Pancreas (tissue), 10 donors: ENCODE data around the gene ARHGEF16. TPM values are rescaled to one million over a fixed set of nuclear protein-coding genes. Genes with fewer than 3 reads are reported as not detected.

Source experiments
- ATAC-seq, 4 donors: fragments of 200-7000 bp; cut with Tn5 transposase; one replicate each; pipeline versions ENCODE4 v1.8.0 to v1.9.1; 2020; ENCODE audit warnings: mild to moderate bottlenecking in 4 of 4, moderate library complexity in 4 of 4
- DNase-seq, 6 donors: peaks; one replicate each; pipeline ENCODE4 v3.0.0-alpha.2; 2020
- FAIRE-seq: peaks from 2 replicates; lab custom pipeline; 2012; peaks lifted over from hg19 to GRCh38; lab: Jason Lieb, UNC
- H3K27ac ChIP-seq, 4 donors: fragments of 200-600 bp; sonication (generic); 1 replicate in 3 of 4; 2 replicates in 1 of 4; pipeline versions ENCODE4 v1.5.0 to v1.8.0; 2020
- H3K27me3 ChIP-seq, 4 donors: fragments of 200-600 bp; one replicate each; pipeline ENCODE4 v1.8.0; 2021
- H3K36me3 ChIP-seq, 3 donors: fragments of 200-600 bp; sonication (generic) in 1 of 3; one replicate each; pipeline versions ENCODE4 v1.5.0 to v1.8.0; 2020 to 2021
- H3K4me1 ChIP-seq, 3 donors: fragments of 200-600 bp; one replicate each; pipeline ENCODE4 v1.8.0; 2021
- H3K4me3 ChIP-seq, 4 donors: fragments of 200-600 bp; sonication (generic) in 2 of 4; one replicate each; pipeline versions ENCODE4 v1.5.0 to v1.8.0; 2020 to 2021
- H3K9me3 ChIP-seq, 4 donors: fragments of 200-600 bp; one replicate each; pipeline ENCODE4 v1.8.0; 2021
- CTCF ChIP-seq, 4 donors: fragments of 200-600 bp; sonication (generic) in 3 of 4; IDR thresholded peaks; one replicate each; pipeline versions ENCODE4 v1.5.0 to v1.8.0; 2021; ENCODE audit warnings: antibody characterized with exemption in 4 of 4
- WGBS, 2 donors: extraction: QIAGEN DNeasy Blood & Tissue Kit; methylation state at CpG; one replicate each; pipeline ENCODE4 v1.1.7; 2013; 5-methylcytosine and 5-hydroxymethylcytosine counted together
- intact Hi-C, 3 donors: fragments of 100-400 bp; cut with DNase I; formaldehyde crosslinking; loops; one replicate each; pipeline versions ENCODE4 v1.11.1 to v1.14.2; 2022
- polyA plus RNA-seq, 2 donors: library from polyadenylated mRNA; stranded (reverse); fragments of 200-250 nt; gene quantifications; one replicate each; pipeline ENCODE4 v1.2.3, GENCODE V29; 2013
- total RNA-seq, 6 donors: library from RNA; stranded (reverse); fragmentation: NEBNext Ultra II Directional in 4 of 6; extraction: Animal tissue kit (Norgen Biotek cat#: 25700) in 4 of 6; gene quantifications; one replicate each; pipeline versions ENCODE4 v1.2.1 to v1.2.4, GENCODE V29; 2021 to 2023
- donor health status: healthy with polysubstance abuse.
- donor health status: DM: no; HTN: no; CAD: no; lungs with moderate emphysema.
- donor health status: DM: no; HTN: no; CAD: no.
- donor health status: control.
- donor health status: control.
- donor health status: Bipolar disorder and iron deficiency.
- donor health status: DM: yes; HTN: yes; CAD: no.
- donor health status: DM: no; HTN: no; CAD: no.
- donor health status: DM: no; HTN: no; CAD: no.
- donor health status: DM: yes; HTN: yes; CAD: no.

The ARHGEF16 gene
- total and polyA plus RNA-seq, 8 donors: 8.2 to 26.4 (median 9.8) TPM

DNA sequence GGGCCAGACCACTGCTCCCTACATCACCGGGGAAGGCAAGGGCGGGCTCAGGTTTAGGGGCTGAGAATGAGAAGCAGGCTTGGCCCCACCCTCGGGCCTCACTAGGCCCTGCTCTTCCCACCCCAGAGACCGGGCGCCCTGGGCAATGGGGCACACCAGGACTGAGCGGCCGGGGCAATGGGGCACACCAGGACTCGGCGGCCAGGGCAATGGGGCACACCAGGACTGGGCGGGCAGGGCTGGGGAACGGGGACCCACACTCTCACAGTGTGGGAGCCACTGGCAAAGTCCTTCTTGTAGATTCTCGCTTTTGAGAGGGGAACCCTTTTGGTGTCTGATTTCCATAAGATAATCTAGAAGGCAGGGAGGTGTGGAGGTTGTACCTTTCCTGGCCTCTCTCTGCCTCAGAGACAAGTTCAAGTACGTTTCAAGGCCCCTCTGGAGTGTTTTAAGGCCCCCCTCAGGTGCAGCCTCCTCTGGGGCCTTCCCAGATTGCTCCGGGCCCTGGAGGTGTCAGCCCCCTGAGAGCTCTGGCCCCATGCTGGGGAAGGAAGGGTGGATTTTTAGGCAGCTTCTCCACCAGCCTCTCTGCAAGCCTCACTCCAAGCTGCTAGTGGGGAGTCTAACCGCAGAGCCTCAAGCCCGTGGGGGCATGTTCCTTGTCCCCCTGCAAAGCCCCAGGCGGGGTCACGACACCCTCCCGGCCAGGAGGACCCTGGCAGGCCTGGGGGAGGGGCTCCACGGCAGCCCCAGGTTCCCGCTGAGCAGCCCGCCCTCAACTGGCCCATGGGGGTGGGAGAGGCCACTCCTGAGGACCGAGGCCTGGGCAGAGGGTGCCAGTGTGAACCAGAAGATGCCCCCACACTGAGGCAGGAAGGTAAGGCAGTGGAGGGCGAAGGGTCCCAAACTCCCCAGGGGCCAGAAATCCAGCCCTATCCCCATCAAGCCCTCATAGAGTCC lies 66.2 kb downstream of the ARHGEF16 start:
- Histone ChIP-seq H3K9me3 (no peaks in the 10 kb centered on the region), H3K4me1 (no peaks in the 10 kb centered on the region), H3K36me3 (no peaks in the 10 kb centered on the region), H3K27ac (no peak overlapping the region), H3K4me3 (no peak overlapping the region), H3K27me3 (no peaks in the 10 kb centered on the region)
- FAIRE-seq (no peak), DNase-seq (no peak), ATAC-seq (no peak)
- intact Hi-C loops: no loop called here
- WGBS, 2 donors: 81 to 87% methylated on average over 23 to 24 of the region's 24 CpGs
- no peak for TF ChIP-seq CTCF (IDR thresholded peaks at IDR 0.05)

GRCh38 chr1:3521426-3521825 lies 67.0 kb downstream of the ARHGEF16 start:
- ATAC-seq (no peak), FAIRE-seq (no peak), DNase-seq (no peak)
- no peak for TF ChIP-seq CTCF (IDR thresholded peaks at IDR 0.05)
- 85 to 93% methylated on average over 16 of the region's 16 CpGs for WGBS, 2 donors
- Histone ChIP-seq H3K36me3 (no peaks in the 10 kb centered on the region), H3K4me3 (no peak overlapping the region), H3K27ac (no peak overlapping the region), H3K27me3 (no peaks in the 10 kb centered on the region), H3K4me1 (no peaks in the 10 kb centered on the region), H3K9me3 (no peaks in the 10 kb centered on the region)
- intact Hi-C loops: no loop called here

DNA sequence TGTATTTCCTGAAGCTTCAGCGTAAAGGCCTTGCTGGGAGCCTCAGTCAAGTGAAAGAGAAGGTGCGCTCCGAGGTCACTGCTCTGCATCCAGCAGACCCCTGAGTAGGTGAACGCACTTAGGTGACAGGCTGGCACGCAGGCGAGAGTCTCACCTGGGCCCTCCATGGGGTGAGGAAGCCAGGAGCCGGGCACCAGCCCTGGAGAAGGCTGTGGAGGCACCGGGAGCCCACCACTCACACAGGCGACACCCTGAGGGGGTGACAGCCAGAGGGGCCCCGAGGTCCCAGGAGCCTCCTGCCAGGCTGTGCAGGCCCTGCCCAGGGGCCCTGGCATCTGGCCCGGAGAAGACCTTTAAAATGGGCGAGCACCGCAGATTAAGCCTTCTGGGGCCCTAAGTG lies 67.6 kb downstream of the ARHGEF16 start:
- no peaks in the 10 kb centered on the region for H3K4me1 ChIP-seq
- no peaks in the 10 kb centered on the region for H3K27me3 ChIP-seq
- 89 to 93% methylated on average over 13 of the region's 13 CpGs for WGBS, 2 donors
- no peak for TF ChIP-seq CTCF (IDR thresholded peaks at IDR 0.05)
- DNase-seq (no peak), FAIRE-seq (no peak), ATAC-seq (no peak)
- intact Hi-C loops: no loop called here
- H3K27ac ChIP-seq: no peak overlapping the region
- H3K4me3 ChIP-seq: no peak overlapping the region
- H3K9me3 ChIP-seq: no peaks in the 10 kb centered on the region
- H3K36me3 ChIP-seq: no peaks in the 10 kb centered on the region

- Histone ChIP-seq H3K27ac (no peak overlapping the region), H3K4me3 (no peak overlapping the region), H3K36me3 (no peaks in the 10 kb centered on the region), H3K27me3 (no peaks in the 10 kb centered on the region), H3K9me3 (no peaks in the 10 kb centered on the region), H3K4me1 (no peaks in the 10 kb centered on the region)
- intact Hi-C loops: no loop called here
- no peak for TF ChIP-seq CTCF (IDR thresholded peaks at IDR 0.05)
- 79% methylated on average over 13 to 19 of the region's 19 CpGs for WGBS, 2 donors
- ATAC-seq: no peak
- no peak for DNase-seq
- FAIRE-seq: no peak
Observed at GRCh38 chr1:3522564-3523265, 68.2 kb downstream of the ARHGEF16 start.
